ENCODE measurements around the gene UST. TPM values are rescaled to one million over a fixed set of nuclear protein-coding genes. Genes with fewer than 3 reads are reported as not detected.

The UST gene
- total and polyA plus RNA-seq, 9 of the 15 experiments (the other 6 are each of a cell fraction or from before 2014, with no cell fraction given): 0.04 to 0.10 TPM; not detected in 7

DNA sequence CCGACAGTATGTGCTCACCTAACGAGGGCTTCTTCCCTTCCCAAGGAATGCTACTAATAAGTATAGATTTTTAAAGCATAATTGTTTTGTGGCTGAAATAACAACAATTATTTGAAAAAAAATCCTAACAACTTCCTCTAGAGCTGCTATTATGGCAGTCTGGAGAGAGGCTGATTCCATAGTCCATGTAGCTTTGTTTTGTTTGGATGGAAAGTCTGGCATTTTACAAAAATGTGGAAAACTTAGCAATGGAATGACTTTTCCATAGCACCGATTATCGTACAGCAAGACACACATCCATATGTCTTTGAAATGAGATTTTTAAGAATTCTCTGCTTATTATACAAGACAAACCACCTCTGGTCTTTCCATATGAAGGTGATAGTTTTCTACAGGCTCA is 318.3 kb downstream of the UST start (continued):
- TF ChIP-seq, protein P1, sequence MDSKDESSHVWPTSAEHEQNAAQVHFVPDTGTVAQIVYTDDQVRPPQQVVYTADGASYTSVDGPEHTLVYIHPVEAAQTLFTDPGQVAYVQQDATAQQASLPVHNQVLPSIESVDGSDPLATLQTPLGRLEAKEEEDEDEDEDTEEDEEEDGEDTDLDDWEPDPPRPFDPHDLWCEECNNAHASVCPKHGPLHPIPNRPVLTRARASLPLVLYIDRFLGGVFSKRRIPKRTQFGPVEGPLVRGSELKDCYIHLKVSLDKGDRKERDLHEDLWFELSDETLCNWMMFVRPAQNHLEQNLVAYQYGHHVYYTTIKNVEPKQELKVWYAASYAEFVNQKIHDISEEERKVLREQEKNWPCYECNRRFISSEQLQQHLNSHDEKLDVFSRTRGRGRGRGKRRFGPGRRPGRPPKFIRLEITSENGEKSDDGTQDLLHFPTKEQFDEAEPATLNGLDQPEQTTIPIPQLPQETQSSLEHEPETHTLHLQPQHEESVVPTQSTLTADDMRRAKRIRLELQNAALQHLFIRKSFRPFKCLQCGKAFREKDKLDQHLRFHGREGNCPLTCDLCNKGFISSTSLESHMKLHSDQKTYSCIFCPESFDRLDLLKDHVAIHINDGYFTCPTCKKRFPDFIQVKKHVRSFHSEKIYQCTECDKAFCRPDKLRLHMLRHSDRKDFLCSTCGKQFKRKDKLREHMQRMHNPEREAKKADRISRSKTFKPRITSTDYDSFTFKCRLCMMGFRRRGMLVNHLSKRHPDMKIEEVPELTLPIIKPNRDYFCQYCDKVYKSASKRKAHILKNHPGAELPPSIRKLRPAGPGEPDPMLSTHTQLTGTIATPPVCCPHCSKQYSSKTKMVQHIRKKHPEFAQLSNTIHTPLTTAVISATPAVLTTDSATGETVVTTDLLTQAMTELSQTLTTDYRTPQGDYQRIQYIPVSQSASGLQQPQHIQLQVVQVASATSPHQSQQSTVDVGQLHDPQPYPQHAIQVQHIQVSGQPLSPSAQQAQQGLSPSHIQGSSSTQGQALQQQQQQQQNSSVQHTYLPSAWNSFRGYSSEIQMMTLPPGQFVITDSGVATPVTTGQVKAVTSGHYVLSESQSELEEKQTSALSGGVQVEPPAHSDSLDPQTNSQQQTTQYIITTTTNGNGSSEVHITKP (IDR thresholded peaks at IDR 0.05; ENCODE audit: partially characterized antibody): no peak
- TF ChIP-seq IFI16 (CRISPR knock-in tag; IDR thresholded peaks at IDR 0.05): no peak
- TF ChIP-seq, protein P2, sequence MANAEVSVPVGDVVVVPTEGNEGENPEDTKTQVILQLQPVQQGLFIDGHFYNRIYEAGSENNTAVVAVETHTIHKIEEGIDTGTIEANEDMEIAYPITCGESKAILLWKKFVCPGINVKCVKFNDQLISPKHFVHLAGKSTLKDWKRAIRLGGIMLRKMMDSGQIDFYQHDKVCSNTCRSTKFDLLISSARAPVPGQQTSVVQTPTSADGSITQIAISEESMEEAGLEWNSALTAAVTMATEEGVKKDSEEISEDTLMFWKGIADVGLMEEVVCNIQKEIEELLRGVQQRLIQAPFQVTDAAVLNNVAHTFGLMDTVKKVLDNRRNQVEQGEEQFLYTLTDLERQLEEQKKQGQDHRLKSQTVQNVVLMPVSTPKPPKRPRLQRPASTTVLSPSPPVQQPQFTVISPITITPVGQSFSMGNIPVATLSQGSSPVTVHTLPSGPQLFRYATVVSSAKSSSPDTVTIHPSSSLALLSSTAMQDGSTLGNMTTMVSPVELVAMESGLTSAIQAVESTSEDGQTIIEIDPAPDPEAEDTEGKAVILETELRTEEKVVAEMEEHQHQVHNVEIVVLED (CRISPR knock-in tag; IDR thresholded peaks at IDR 0.05): no peak
